ENCODE results near the gene BASP1. TPM values are rescaled to one million over a fixed set of nuclear protein-coding genes. Genes with fewer than 3 reads are reported as not detected.
"Not testable (repeated sequence)": the region's sequence is repeated elsewhere in the genome, so short reads cannot be mapped to it uniquely, and the experiment has no call there.

The BASP1 gene
- total and polyA plus RNA-seq, 2 donors (not counting 1 experiment from before 2014, with no cell fraction given), result 53.0 to 66.4 TPM

DNA sequence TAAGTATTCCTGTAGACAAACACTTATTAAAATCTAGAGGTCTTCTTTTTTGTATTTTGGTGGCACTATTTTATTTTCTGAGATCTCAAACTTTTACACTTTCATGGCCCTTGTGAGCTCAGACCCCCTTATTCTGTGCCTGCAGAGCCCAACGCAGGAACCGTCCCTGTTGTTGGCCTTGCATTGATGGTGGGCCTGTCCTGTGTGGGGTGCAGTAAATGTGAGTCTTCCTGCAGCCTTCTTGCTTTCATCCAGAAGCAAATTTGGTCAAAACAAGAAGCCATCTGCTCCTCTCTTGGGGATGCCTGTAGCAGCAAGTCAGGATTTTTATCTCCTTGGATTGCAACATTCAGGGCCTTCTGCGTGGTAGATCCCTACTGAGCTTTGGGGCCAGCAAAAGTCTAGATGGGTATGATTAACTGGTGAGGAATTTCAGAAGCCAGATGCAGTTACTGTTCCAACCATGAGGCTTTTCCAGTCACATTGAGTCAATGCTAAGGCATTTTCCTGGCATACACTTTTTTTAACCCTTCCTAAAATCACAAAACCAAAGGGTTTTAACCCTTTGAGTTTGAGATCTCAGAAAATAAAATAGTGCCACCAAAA is 31.7 kb downstream of the BASP1 start:
- 93% methylated on average over 3 of the region's 3 CpGs for WGBS (ENCODE audit: insufficient coverage)
- Histone ChIP-seq H3K36me3 (replicated peaks in 1 of 2; ENCODE audit: control extremely low read depth in 1 of 2, control insufficient read depth in 1 of 2, extremely low read depth in 1 of 2, insufficient read depth in 2 of 2, low read length in 1 of 2) (peaks cover 3 to 13% of the 10 kb centered on the region in 2 experiments), H3K9me3 (ENCODE audit: control extremely low read depth in 1 of 3, control insufficient read depth in 2 of 3, insufficient read depth in 1 of 3, low read length in 2 of 3) (no peaks in the 10 kb centered on the region), H2AFZ (ENCODE audit: insufficient read depth, low read depth, low read length, poor library complexity, severe bottlenecking) (no peak overlapping the region), H3K9ac (ENCODE audit: low read length) (no peak overlapping the region), H3K27ac (ENCODE audit: low read length in 2 of 2) (no peak overlapping the region), H3K27me3 (replicated peaks in 1 of 4; ENCODE audit: control extremely low read depth in 1 of 4, control insufficient read depth in 3 of 4, insufficient read depth in 4 of 4, low read length in 3 of 4) (no peaks in the 10 kb centered on the region), H3K4me3 (ENCODE audit: control extremely low read depth in 1 of 5, extremely low read depth in 1 of 5, insufficient read depth in 1 of 5, low read depth in 2 of 5, low read length in 4 of 5) (no peak overlapping the region), H3K4me2 (replicated peaks; ENCODE audit: low read depth, low read length, poor library complexity, severe bottlenecking) (no peak overlapping the region), H4K20me1 (ENCODE audit: control insufficient read depth, insufficient read depth, low read length, poor library complexity, severe bottlenecking) (peaks cover 46% of the 10 kb centered on the region), H3K4me1 (ENCODE audit: control insufficient read depth in 2 of 2, insufficient read depth in 2 of 2, low read length in 2 of 2) (peaks cover 11 to 15% of the 10 kb centered on the region in 2 donors), H3K79me2 (ENCODE audit: control insufficient read depth, insufficient read depth, low read length) (peaks cover 99% of the 10 kb centered on the region)
- intact Hi-C loops (cut with micrococcal nuclease), result no loop called here
- DNase-seq (no peak), ATAC-seq (ENCODE audit: low read depth) (no peak)
- ChIA-PET POLR2A (no interaction called here), CTCF (interaction anchor here (0.7 kb wide), 1 partner anchor 62 kb away, joined by 3 read pairs; no protein-coding TSS in a partner anchor)
- H3K4me3 Mint-ChIP-seq, result no peak overlapping the region
- no peak overlapping the region for H3K27ac Mint-ChIP-seq
- no peaks in the 10 kb centered on the region for H3K27me3 Mint-ChIP-seq
- TF ChIP-seq CTCF (IDR thresholded peaks at IDR 0.05) (no peak), EZH2 (IDR thresholded peaks at IDR 0.05; ENCODE audit: borderline replicate concordance, insufficient read depth, low read depth, low read length, poor library complexity, severe bottlenecking) (no peak)
- H3K9me3 Mint-ChIP-seq (ENCODE audit: insufficient read depth), result no peaks in the 10 kb centered on the region
- H3K4me1 Mint-ChIP-seq, result peaks cover 62% of the 10 kb centered on the region

DNA sequence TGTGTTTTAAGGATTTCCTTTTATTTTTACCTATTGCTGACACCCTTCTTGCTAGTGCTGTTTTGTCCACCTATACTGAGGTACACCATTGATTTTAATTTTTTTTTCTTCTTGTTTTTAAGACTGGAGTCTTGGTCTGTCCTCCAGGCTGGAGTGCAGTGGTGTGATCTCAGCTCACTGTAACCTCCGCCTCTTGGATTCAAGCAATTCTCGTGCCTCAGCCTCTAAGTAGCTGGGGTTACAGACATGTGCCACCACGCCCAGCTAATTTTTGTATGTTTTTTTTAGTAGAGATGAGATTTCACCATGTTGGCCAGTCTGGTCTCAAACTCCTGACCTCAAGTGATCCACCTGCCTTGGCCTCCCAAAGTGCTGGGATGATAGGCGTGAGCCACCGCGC is 32.4 kb downstream of the BASP1 start:
- H3K4me1 Mint-ChIP-seq, result peaks cover 66% of the 10 kb centered on the region
- H3K27ac Mint-ChIP-seq; ATAC-seq (ENCODE audit: low read depth); H3K9me3 ChIP-seq (ENCODE audit: control extremely low read depth in 1 of 3, control insufficient read depth in 2 of 3, insufficient read depth in 1 of 3, low read length in 2 of 3); DNase-seq; H3K9me3 Mint-ChIP-seq (ENCODE audit: insufficient read depth); H3K4me3 ChIP-seq (ENCODE audit: control extremely low read depth in 1 of 5, extremely low read depth in 1 of 5, insufficient read depth in 1 of 5, low read depth in 2 of 5, low read length in 4 of 5); H3K9ac ChIP-seq (ENCODE audit: low read length); intact Hi-C loops (cut with micrococcal nuclease); H3K4me2 ChIP-seq (replicated peaks; ENCODE audit: low read depth, low read length, poor library complexity, severe bottlenecking); H2AFZ ChIP-seq (ENCODE audit: insufficient read depth, low read depth, low read length, poor library complexity, severe bottlenecking); H3K27ac ChIP-seq (ENCODE audit: low read length in 2 of 2); H3K27me3 ChIP-seq (replicated peaks in 1 of 4; ENCODE audit: control extremely low read depth in 1 of 4, control insufficient read depth in 3 of 4, insufficient read depth in 4 of 4, low read length in 3 of 4); H3K4me3 Mint-ChIP-seq; H3K27me3 Mint-ChIP-seq: not testable (repeated sequence)
- peaks cover 99% of the 10 kb centered on the region for H3K79me2 ChIP-seq (ENCODE audit: control insufficient read depth, insufficient read depth, low read length)
- peaks cover 45% of the 10 kb centered on the region for H4K20me1 ChIP-seq (ENCODE audit: control insufficient read depth, insufficient read depth, low read length, poor library complexity, severe bottlenecking)
- WGBS (ENCODE audit: insufficient coverage), result 100% methylated on average over 2 of the region's 6 CpGs
- ChIA-PET CTCF (interaction anchor here (0.7 kb wide), 1 partner anchor 61 kb away, joined by 3 read pairs; no protein-coding TSS in a partner anchor), POLR2A (interaction anchor here (0.6 kb wide), 1 partner anchor 1052 kb away, joined by 5 read pairs; no protein-coding TSS in a partner anchor)
- H3K4me1 ChIP-seq (ENCODE audit: control insufficient read depth in 2 of 2, insufficient read depth in 2 of 2, low read length in 2 of 2), result peaks cover 19 to 22% of the 10 kb centered on the region in 2 donors
- peaks cover 3 to 13% of the 10 kb centered on the region in 2 experiments for H3K36me3 ChIP-seq (replicated peaks in 1 of 2; ENCODE audit: control extremely low read depth in 1 of 2, control insufficient read depth in 1 of 2, extremely low read depth in 1 of 2, insufficient read depth in 2 of 2, low read length in 1 of 2)

Measured in B cell (primary cell).